Mammary epithelial cell (primary cell): ENCODE data around the gene SREK1.

Source experiments
- EZH2 ChIP-seq: IDR thresholded peaks from 2 replicates; pipeline ENCODE4 v1.6.1; 2012; ENCODE audit warnings: low read length, inconsistent platforms, borderline replicate concordance
- TF ChIP-seq, protein P1 (sequence below), 2 donors: IDR thresholded peaks in 1 of 2; conservative IDR thresholded peaks in 1 of 2; 2 replicates each; pipeline ENCODE4 v1.5.1; 2011 to 2012; ENCODE audit warnings: inconsistent platforms in 2 of 2, low read length in 2 of 2, mild to moderate bottlenecking in 2 of 2, control low read depth in 1 of 2, low read depth in 1 of 2; ENCODE audit not compliant: insufficient read depth in 1 of 2; ENCODE audit errors: extremely low read depth in 1 of 2

GRCh38 chr5:66145737-66146136, 1.6 kb downstream of the SREK1 start:
- TF ChIP-seq, protein P1, sequence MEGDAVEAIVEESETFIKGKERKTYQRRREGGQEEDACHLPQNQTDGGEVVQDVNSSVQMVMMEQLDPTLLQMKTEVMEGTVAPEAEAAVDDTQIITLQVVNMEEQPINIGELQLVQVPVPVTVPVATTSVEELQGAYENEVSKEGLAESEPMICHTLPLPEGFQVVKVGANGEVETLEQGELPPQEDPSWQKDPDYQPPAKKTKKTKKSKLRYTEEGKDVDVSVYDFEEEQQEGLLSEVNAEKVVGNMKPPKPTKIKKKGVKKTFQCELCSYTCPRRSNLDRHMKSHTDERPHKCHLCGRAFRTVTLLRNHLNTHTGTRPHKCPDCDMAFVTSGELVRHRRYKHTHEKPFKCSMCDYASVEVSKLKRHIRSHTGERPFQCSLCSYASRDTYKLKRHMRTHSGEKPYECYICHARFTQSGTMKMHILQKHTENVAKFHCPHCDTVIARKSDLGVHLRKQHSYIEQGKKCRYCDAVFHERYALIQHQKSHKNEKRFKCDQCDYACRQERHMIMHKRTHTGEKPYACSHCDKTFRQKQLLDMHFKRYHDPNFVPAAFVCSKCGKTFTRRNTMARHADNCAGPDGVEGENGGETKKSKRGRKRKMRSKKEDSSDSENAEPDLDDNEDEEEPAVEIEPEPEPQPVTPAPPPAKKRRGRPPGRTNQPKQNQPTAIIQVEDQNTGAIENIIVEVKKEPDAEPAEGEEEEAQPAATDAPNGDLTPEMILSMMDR (conservative IDR thresholded peaks at IDR 0.05 in 1 of 2, IDR thresholded peaks at IDR 0.05 in 1 of 2; ENCODE audit: extremely low read depth in 1 of 2, insufficient read depth in 1 of 2, low read depth in 1 of 2, low read length in 2 of 2) = no peak
- TF ChIP-seq EZH2 = no peak
